HG03103 (cell line): Measurements from ENCODE around the gene TEX38.

ENCODE experiments used
- ATAC-seq: cut with Tn5 transposase; IDR thresholded peaks from one replicate; pipeline ENCODE4 v1.9.1; 2021; ENCODE audit warnings: low read depth; ENCODE audit not compliant: unreplicated experiment

Gene TEX38

GRCh38 chr1:46721204-46721603, 49.5 kb downstream of the TEX38 start:
- ATAC-seq = no peak

- no peak for ATAC-seq
Observed at GRCh38 chr1:46721686-46722205, 50.1 kb downstream of the TEX38 start.
